Endothelial cell of umbilical vein (primary cell): ENCODE measurements around the gene PIK3C2G. TPM values are rescaled to one million over a fixed set of nuclear protein-coding genes. Genes with fewer than 3 reads are reported as not detected.

Source experiments
- BruUV-seq: library from RNA; stranded (reverse); fragments of 400-500 nt; replicated peaks from 2 replicates; lab custom pipeline; 2021; lab: Mats Ljungman, UMichigan
- CTCF ChIA-PET: fragments of 300-600, 350-600 bp; sonication (Branson Sonifier 250); formaldehyde crosslinking; loops from one replicate; lab custom pipeline; 2021; ENCODE audit warnings: antibody characterized with exemption, inconsistent platforms; lab: Charles Lee
- POLR2A ChIA-PET: fragments of 300-600, 350-600 bp; sonication (Branson Sonifier 250); formaldehyde crosslinking; loops from one replicate; lab custom pipeline; 2021; ENCODE audit warnings: antibody characterized with exemption, inconsistent platforms; lab: Charles Lee
- DNase-seq: peaks from one replicate; pipeline ENCODE4 v3.0.0-alpha.2; 2011; ENCODE audit warnings: low read depth, low spot score
- FAIRE-seq: peaks from 2 replicates; lab custom pipeline; 2011; peaks lifted over from hg19 to GRCh38; lab: Jason Lieb, UNC
- H2AFZ ChIP-seq: 2 replicates; pipeline ENCODE4 v1.6.0; 2012; ENCODE audit warnings: low read depth, low read length, control low read depth, inconsistent platforms
- H3K27ac ChIP-seq: 2 replicates; pipeline ENCODE4 v1.5.1; 2011; ENCODE audit warnings: low read depth, mild to moderate bottlenecking, control low read depth, low read length, moderate library complexity; ENCODE audit not compliant: insufficient read depth
- H3K27me3 ChIP-seq, 2 experiments: 2 replicates each; pipeline versions ENCODE4 v1.6.0 to v1.6.1; 2011; ENCODE audit warnings: low read length in 2 of 2, mixed read lengths in 1 of 2; ENCODE audit not compliant: control insufficient read depth in 2 of 2, insufficient read depth in 2 of 2
- H3K36me3 ChIP-seq, 2 experiments: 2 replicates in 1 of 2; 3 replicates in 1 of 2; pipeline ENCODE4 v1.5.1; 2011; ENCODE audit warnings: low read length in 2 of 2, mild to moderate bottlenecking in 1 of 2, moderate library complexity in 1 of 2; ENCODE audit not compliant: control insufficient read depth in 2 of 2, insufficient read depth in 2 of 2; ENCODE audit errors: extremely low read depth in 1 of 2
- H3K4me1 ChIP-seq: 3 replicates; pipeline ENCODE4 v1.5.1; 2011; ENCODE audit warnings: mild to moderate bottlenecking, low read length; ENCODE audit not compliant: control insufficient read depth, insufficient read depth; ENCODE audit errors: extremely low read depth
- H3K4me2 ChIP-seq: 2 replicates; pipeline ENCODE4 v1.6.1; 2011; ENCODE audit warnings: low read length, control low read depth, mixed read lengths; ENCODE audit not compliant: insufficient read depth
- H3K4me3 ChIP-seq, 3 experiments: fragments of 200-600 bp in 1 of 3; sonication (generic), shearing (Covaris generic) in 1 of 3; replicated peaks in 1 of 3; 2 replicates each; pipeline ENCODE4 v1.5.1; 2011 to 2016; ENCODE audit warnings: control low read depth in 3 of 3, low read length in 3 of 3, mild to moderate bottlenecking in 2 of 3, inconsistent platforms in 1 of 3, low read depth in 1 of 3, moderate library complexity in 1 of 3; ENCODE audit not compliant: insufficient read depth in 1 of 3
- H3K79me2 ChIP-seq: 2 replicates; pipeline ENCODE4 v1.6.0; 2012; ENCODE audit warnings: low read length, inconsistent platforms; ENCODE audit not compliant: control insufficient read depth, insufficient read depth
- H3K9ac ChIP-seq: replicated peaks from 2 replicates; pipeline ENCODE3; 2011; ENCODE audit warnings: low read length, control low read depth; ENCODE audit not compliant: insufficient read depth; ENCODE audit errors: extremely low read depth
- H3K9me1 ChIP-seq: replicated peaks from 3 replicates; pipeline ENCODE4 v1.6.0; 2011; ENCODE audit warnings: mild to moderate bottlenecking, low read length; ENCODE audit not compliant: control insufficient read depth, insufficient read depth; ENCODE audit errors: extremely low read depth
- H3K9me3 ChIP-seq: replicated peaks from 2 replicates; pipeline ENCODE4 v1.5.1; 2012; ENCODE audit warnings: low read length, inconsistent platforms; ENCODE audit not compliant: control insufficient read depth, insufficient read depth
- H4K20me1 ChIP-seq: replicated peaks from 2 replicates; pipeline ENCODE3; 2011; ENCODE audit warnings: mild to moderate bottlenecking, low read length; ENCODE audit not compliant: control insufficient read depth, insufficient read depth; ENCODE audit errors: extremely low read depth
- FOS ChIP-seq: IDR thresholded peaks from 2 replicates; pipeline ENCODE4 v1.6.1; 2011; ENCODE audit warnings: mild to moderate bottlenecking, low read length, moderate library complexity, borderline replicate concordance; ENCODE audit not compliant: insufficient read depth
- JUN ChIP-seq: IDR thresholded peaks from 2 replicates; pipeline ENCODE4 v1.6.1; 2011; ENCODE audit warnings: borderline replicate concordance, low read depth; ENCODE audit not compliant: insufficient read length, insufficient read depth
- dilution Hi-C: fragments of 300-500 bp; cut with MboI; formaldehyde crosslinking; loops from one replicate; pipeline ENCODE4 v1.15.0; 2019; ENCODE audit warnings: low sequenced_read_pairs; ENCODE audit not compliant: extremely low pct_ligation_motif_present
- intact Hi-C: fragments of 100-400 bp; cut with micrococcal nuclease; formaldehyde crosslinking; loops from one replicate; pipeline ENCODE4 v1.10.0; 2022
- polyA plus RNA-seq, 4 experiments: library from polyadenylated mRNA; depleted of rRNA in 3 of 4; stranded (reverse) in 3 of 4; unstranded in 1 of 4; fragments of >200 nt; gene quantifications; 2 replicates each; pipeline versions ENCODE4 v1.2.1 to v1.2.3, GENCODE V29; 2011 to 2012; ENCODE audit warnings: missing spikeins in 1 of 4
- total RNA-seq: library from RNA; stranded (reverse); gene quantifications from 2 replicates; pipeline ENCODE4 v1.2.3, GENCODE V29; 2021
- TF ChIP-seq, protein P1 (sequence below), 2 donors: IDR thresholded peaks; 1 replicate in 1 of 2; 2 replicates in 1 of 2; pipeline ENCODE4 v1.5.1; 2011; ENCODE audit warnings: low read length in 2 of 2, mild to moderate bottlenecking in 2 of 2, moderate library complexity in 2 of 2, control low read depth in 1 of 2, inconsistent platforms in 1 of 2, low read depth in 1 of 2; ENCODE audit not compliant: insufficient read depth in 1 of 2; ENCODE audit errors: extremely low read depth in 1 of 2

The PIK3C2G gene
- total and polyA plus RNA-seq, 2 donors (not counting 3 experiments of a cell fraction or from before 2014, with no cell fraction given): not detected

- Histone ChIP-seq H3K27ac (no peak overlapping the region), H3K4me3 (no peak overlapping the region), H3K4me1 (no peaks in the 10 kb centered on the region), H3K79me2 (no peaks in the 10 kb centered on the region), H3K36me3 (no peaks in the 10 kb centered on the region), H2AFZ (no peak overlapping the region), H3K9me3 (no peaks in the 10 kb centered on the region), H3K27me3 (no peaks in the 10 kb centered on the region), H3K9me1 (no peaks in the 10 kb centered on the region), H4K20me1 (no peaks in the 10 kb centered on the region), H3K9ac (no peak overlapping the region), H3K4me2 (no peak overlapping the region)
- POLR2A ChIA-PET: no interaction called here
- CTCF ChIA-PET: interaction anchor here (0.6 to 4.4 kb wide), 15 partner anchors 8 to 792 kb away, joined by 3 to 45 read pairs (median 4); no protein-coding TSS in a partner anchor
- BruUV-seq: no TSS peak
- TF ChIP-seq JUN: no peak
- TF ChIP-seq, protein P1, sequence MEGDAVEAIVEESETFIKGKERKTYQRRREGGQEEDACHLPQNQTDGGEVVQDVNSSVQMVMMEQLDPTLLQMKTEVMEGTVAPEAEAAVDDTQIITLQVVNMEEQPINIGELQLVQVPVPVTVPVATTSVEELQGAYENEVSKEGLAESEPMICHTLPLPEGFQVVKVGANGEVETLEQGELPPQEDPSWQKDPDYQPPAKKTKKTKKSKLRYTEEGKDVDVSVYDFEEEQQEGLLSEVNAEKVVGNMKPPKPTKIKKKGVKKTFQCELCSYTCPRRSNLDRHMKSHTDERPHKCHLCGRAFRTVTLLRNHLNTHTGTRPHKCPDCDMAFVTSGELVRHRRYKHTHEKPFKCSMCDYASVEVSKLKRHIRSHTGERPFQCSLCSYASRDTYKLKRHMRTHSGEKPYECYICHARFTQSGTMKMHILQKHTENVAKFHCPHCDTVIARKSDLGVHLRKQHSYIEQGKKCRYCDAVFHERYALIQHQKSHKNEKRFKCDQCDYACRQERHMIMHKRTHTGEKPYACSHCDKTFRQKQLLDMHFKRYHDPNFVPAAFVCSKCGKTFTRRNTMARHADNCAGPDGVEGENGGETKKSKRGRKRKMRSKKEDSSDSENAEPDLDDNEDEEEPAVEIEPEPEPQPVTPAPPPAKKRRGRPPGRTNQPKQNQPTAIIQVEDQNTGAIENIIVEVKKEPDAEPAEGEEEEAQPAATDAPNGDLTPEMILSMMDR (IDR thresholded peaks at IDR 0.05; ENCODE audit: extremely low read depth in 1 of 2, insufficient read depth in 1 of 2, low read depth in 1 of 2, low read length in 2 of 2): peak; percentile 69 to 77
- dilution Hi-C loops (no loop called here), intact Hi-C loops (loop anchor here (1.0 to 10.0 kb wide), 3 partner anchors 434 to 858 kb away; no protein-coding TSS in a partner anchor)
- FAIRE-seq: peak; percentile 62
- peak; percentile 62 for DNase-seq
Observed at GRCh38 chr12:18430425-18431048, 169.2 kb downstream of the PIK3C2G start.

DNA sequence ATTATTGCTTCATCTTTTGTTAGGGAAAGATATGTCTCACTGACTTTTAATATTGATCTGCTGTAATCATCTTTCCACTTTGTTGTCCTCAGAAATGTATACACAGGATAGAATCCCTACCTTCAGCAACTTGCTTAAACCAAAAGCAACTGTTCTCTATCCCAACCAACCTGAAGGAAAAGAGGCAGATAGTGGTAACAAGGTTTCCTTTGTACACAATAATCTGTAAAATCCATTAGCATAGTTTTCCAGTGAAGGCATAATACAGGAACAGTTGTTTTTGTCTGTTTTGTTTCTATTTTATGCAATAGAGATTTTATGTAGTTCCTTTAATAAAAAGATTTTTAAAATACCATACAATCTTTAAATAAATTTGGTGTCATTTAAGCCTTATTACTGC is 170.5 kb downstream of the PIK3C2G start:
- no peaks in the 10 kb centered on the region for H3K27me3 ChIP-seq
- H3K9me1 ChIP-seq: no peaks in the 10 kb centered on the region
- H3K36me3 ChIP-seq: no peaks in the 10 kb centered on the region
- H3K27ac ChIP-seq: no peak overlapping the region
- TF ChIP-seq, protein P1 (IDR thresholded peaks at IDR 0.05; ENCODE audit: extremely low read depth in 1 of 2, insufficient read depth in 1 of 2, low read depth in 1 of 2, low read length in 2 of 2): no peak
- TF ChIP-seq FOS: no peak
- intact Hi-C loops: loop anchor here (2.0 to 10.0 kb wide), 2 partner anchors 433 to 857 kb away; no protein-coding TSS in a partner anchor
- no peak overlapping the region for H3K9ac ChIP-seq
- POLR2A ChIA-PET: no interaction called here
- no peak overlapping the region for H3K4me2 ChIP-seq
- CTCF ChIA-PET: interaction anchor here (4.4 kb wide), 1 partner anchor 754 kb away, joined by 45 read pairs; no protein-coding TSS in a partner anchor
- H4K20me1 ChIP-seq: no peaks in the 10 kb centered on the region
- dilution Hi-C loops: no loop called here
- no peak overlapping the region for H3K4me3 ChIP-seq
- H3K9me3 ChIP-seq: no peaks in the 10 kb centered on the region
- no TSS peak for BruUV-seq
- DNase-seq (no peak), FAIRE-seq (no peak)
- H2AFZ ChIP-seq: no peak overlapping the region
- no peaks in the 10 kb centered on the region for H3K79me2 ChIP-seq
- no peaks in the 10 kb centered on the region for H3K4me1 ChIP-seq
